HG03571 (cell line): ENCODE results near the gene FTO.
A peak's percentile ranks its signal among the peaks of the same experiment; 100 is the strongest.

Experiments used
- ATAC-seq: cut with Tn5 transposase; IDR thresholded peaks from one replicate; pipeline ENCODE4 v1.9.1; 2021; ENCODE audit not compliant: unreplicated experiment

FTO gene

DNA sequence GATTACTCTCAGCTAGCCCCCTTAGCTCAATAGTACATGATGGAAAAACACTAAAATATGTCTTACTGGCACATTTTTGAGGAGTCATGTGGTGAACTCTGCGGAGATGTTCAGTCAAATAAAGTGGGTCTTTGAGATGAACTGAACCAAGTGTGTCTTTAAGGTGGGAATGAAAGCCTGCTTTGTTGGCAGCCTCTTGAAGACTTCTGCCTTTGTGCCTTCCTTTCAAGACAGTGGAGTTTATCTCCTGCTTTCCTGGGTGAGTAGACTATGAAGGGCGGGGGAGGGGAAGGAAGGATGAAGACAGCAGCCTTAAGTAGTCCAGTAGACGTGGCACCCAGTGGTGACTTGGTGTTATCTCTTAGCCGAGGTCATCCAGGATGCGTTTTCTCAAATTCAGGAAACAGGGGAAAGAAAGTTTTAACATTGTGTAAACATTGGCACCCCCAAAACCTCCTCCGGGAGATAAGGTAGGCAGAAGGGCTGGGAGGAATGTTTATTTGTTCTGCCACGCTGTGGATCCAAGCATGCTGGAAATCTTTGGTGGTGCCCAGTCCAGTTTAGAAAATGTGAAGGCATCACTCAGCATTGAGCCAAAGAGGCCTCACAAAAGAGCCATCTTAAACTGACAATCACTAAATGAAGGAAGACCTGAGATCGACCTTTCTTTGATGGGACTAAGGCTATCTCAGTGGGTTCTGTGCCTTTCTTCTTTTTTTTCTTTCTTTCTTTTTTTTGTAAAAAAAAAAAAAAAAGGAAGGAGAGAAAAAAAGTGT lies 220.6 kb downstream of the FTO start:
- no peak for ATAC-seq

DNA sequence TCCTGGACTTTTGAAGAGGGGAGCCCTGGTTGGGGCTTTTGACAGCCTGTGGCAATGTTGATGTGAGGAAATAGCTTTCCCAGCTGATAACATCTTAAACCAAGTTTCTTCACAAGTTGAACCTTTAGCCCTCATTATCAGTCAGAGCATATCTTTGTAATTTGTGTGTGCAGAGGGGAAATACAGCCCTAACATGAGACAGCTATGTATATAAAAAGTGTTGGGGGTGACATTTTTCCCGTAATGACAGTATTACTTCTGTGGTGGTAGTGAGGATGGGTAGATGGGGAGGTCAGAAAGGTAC lies 221.1 kb downstream of the FTO start:
- no peak for ATAC-seq

DNA sequence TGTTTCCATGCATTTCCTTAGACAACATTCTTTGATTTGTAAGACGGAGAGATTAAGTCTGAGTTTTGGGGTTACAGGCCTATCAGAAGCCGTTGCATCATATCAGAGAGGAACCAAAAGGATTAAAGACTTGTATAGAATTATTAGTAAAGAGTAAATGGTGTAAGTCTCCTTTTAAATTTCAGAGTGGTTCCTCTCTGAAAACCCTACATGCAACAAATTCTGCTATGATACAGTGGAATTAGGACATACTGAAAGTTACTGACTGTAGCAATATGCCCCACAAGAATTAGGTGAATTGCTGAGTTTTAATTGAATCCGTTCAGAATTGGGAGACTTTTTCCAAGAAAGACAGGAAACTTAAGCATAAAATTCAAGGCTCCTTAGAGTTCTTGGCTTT lies 221.6 kb downstream of the FTO start:
- ATAC-seq, result no peak

DNA sequence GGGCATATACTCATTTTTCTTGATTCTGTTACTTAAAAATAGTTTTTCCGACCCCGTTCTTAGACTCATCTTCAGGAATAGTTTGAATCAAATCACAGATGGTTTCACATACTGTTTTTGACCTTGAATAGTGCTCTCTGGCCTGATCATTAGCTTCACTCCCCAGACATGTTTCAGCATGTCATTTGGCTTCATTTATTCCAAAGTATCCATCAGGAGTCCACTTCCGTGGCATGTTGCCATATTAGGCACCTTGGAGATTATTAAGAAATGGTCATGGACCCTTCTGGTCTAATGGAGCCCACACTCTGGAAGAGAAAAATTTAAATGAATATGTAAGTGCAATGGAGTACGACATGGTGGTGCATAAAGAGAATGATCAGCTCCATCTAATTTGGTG lies 222.3 kb downstream of the FTO start:
- ATAC-seq, result no peak

DNA sequence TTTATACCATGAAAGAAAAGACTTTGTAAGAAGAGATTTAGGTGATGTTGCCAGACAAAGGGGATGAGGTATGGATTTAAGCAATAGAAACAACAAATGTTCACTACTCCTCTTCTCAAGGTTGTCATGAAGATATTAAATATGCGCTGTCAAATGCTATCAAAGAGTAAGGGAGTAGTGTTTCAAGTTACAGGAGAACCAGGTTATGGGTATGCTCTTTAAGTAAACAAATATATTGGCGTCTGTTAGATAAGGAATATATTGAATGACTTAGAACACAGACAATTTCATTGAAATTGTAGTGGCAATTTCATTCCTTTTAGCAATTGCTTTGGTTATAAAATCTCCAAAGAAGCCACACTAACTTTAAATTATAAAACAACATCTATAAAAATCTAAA lies 229.0 kb downstream of the FTO start:
- no peak for ATAC-seq

DNA sequence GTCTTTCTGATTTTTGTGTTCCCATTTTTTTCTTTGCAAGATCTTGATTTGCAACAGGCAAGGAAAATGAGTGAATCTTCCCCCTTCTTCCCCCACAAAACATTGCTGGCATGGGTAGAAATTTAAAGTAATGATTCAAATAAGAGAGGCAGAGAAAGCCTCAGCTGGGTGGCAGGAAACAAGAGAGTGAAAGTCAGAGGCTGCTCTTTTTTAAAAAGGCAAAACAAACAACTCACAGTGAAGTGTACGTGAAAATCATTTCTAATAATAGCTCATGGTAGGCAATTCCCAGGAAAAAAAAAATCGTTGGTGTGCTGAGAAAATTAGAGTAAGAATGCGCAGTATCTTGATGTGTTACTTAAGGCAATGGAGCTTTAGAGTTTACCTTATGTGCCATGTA lies 229.5 kb downstream of the FTO start:
- ATAC-seq, result no peak

DNA sequence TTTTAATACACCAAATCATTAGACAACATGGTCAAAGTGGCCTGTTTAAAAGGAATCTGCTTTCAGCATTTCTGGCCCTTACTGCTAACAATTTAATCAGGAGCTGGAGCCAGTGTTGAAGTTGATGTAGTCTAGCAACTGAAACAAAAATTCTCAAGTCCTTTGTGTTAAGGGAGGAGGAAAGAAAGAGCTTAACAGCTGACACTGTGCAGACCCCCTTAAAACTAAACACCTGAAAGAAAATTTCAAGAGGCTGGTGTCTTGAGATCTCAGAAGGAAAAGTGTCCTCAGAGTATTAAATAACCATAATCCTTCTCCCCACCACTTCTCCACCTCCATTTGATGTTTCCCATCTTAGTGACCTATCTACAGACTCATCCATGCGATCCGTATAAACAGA lies 232.1 kb downstream of the FTO start:
- ATAC-seq, result no peak

DNA sequence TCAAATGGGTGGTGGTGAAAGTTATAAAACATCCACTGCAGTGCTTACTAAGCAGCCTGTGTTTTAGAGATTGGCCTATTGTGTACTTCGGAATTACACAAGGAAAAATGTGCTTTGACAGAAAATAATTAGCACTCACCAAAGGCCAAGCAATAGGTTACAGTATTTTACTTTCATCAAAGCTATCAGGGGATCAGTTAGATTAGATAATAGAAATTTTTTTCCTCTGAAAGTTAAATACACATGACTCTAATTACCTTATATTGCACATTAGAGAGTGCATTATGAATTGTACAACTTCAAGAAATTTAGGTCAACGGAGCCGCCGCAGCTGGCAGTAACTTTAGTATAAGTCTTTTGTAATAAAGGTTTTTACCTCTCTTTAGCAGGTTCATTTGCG lies 232.6 kb downstream of the FTO start:
- ATAC-seq, result no peak

DNA sequence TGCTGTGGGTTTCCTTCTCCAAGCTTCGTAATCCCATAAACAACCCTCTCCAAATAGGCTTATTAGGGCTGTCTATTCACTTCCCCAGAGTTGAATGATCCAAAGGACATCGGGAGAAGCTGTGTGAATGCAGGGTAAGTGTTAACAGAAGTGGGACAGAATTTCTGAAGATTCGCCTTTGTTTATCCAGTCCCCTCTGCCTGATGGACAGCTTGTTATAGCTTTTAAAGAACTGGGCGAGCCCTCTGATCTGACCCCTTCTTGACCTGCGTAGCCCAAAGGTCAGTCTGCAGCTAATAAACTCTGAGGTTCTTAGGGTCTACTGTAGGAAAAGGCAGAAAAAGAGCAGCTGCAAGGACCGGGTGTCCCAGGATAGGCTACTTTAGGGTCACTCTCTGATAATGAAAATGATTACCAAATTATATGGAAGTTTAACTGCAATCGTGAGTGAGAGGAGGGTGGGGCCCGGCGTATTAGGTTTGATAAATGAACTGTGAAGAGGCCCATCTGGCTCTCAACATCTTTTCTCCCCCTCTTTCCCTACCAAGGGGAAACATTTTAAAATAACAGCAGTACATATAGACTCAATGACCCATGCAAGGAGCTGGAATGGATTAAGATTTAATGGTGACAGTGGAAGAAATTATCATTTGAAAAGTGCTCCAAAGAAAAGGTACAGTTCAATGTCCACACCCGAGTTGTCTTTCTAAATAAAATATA lies 233.4 kb downstream of the FTO start:
- no peak for ATAC-seq

DNA sequence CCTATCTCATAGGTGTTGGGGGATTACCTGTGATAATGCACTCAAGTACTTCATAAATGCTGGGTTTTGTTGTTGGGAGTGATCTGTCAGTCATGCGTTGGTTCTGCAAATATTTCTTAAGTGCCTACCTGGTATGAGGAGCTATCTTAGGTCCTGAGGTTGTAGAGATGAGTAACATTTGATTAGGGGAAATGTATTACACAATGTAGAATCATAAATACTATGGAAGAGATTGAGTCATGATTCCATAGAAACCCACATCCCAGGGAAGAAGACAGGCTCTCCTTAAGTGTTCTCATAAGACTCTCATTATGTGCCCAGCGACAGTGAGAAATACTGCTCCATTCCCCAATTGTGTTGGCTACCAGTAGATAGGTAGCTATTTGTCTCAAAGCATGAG lies 240.1 kb downstream of the FTO start:
- no peak for ATAC-seq

DNA sequence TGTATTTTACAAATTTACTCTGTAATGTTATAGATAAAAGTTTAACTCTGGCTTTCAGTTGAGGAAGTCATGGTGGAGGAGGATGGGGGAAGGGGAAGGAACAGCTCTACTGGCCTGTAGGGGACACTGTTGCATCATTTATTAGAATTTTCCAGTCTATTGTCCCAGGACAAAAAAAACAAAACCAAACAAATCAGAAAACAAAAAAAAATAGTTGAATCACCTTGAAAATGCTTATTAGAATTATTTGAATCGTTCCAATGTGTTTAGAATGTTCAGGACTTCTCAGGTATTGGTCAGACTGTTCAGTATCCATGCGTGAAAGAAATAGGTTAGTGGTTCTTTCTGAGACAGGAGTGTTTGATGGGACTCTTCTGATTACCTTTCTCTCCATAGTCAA lies 242.0 kb downstream of the FTO start:
- ATAC-seq, result no peak

DNA sequence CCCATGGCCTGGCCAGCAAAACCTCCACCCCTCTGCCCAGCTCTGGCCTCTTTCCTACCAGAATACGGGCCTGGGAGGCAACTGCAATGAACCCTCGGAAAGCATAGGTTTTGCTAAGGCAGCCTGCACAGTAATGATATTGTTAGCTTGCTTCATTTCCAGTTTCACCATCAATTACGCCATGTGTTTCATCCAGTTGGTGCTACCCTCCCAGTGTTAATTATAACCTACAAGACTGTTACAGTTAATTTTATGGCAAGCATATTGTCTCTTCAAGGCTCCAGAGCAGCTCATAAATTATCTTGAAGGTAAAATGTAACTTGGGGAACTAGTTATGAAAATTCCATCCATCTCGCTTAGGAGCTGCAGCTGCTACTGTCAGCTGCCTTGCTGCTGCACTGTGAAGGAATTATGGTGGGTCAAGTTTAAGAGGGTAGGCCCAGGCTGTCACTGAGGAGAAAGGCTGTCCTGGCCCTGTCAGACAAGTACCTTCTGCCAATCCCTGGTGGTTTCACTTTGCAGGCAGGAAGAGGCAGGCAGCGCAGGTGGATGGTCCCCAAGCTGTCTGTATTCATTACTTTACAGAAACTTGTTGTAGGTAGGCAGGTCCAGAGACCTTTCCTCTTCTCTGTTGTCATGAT lies 242.9 kb downstream of the FTO start:
- no peak for ATAC-seq

DNA sequence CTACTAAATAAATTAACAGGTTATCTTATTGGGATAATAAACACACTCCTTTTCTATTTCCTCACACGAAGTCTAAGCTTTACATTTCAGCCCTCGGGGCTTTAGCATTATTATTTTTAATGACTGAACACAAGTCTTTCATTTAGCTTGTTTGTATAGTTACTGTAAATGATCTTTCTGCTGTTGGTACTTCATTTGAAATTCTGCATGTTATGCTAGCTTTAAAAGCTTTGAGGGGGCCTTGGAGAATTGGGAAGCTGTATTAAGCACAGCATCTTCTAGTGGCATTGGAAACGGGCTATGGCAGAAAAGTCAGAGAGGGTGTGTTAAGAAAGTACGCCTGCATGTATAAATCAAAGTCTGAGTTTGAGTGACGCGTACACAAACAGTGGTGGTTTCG lies 243.7 kb downstream of the FTO start:
- ATAC-seq, result no peak

DNA sequence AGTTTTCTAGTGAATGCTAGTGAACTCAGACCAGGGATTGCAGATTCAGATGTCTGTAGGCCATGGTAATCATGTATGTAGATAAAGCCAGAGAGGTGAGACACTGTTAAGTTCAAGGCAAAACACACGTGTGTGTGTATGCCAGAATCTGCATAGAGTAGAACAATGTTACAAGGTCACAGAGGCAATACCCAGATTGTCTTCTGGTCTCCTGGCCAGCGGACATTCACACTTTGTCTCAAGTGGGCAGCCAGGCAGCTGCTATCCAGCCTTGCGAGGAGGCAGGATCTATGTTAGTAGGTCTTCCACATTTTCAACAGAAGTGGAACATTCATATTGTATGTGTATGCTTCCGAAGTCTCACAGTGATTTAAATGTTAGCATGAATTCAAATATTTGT lies 244.4 kb downstream of the FTO start:
- ATAC-seq, result no peak

DNA sequence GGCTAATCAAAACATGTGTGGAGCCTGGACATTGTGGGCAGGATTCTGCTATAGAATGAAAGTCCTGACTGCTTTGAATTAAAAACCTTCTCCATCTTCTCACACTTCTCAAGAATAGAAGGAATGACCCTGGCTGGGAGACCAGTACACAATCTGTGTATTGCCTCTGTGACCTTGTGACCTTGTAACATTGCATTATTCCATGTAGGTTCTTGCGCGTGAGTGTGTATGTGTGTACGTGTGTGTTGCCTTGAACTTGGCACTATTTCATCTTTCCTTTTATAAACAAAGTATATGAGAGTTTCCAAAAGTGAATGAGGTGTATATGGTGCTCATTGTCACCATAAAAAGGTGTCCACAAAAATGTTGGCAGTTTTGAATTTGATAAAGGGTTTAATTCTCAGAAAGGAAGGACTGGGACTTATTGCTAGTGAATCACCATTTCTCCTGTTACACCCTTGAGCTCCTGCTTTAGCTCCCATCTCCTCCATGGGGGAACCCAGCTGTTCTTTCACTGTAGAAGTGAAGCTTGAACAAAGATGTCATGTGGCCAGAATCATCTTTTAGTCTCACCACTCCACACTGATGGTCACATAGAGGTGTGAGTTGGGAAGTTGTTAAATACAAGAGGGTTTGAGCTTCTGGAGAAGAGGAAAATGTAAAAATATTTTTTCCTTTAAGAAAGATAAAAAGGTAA lies 244.9 kb downstream of the FTO start:
- ATAC-seq, result no peak

DNA sequence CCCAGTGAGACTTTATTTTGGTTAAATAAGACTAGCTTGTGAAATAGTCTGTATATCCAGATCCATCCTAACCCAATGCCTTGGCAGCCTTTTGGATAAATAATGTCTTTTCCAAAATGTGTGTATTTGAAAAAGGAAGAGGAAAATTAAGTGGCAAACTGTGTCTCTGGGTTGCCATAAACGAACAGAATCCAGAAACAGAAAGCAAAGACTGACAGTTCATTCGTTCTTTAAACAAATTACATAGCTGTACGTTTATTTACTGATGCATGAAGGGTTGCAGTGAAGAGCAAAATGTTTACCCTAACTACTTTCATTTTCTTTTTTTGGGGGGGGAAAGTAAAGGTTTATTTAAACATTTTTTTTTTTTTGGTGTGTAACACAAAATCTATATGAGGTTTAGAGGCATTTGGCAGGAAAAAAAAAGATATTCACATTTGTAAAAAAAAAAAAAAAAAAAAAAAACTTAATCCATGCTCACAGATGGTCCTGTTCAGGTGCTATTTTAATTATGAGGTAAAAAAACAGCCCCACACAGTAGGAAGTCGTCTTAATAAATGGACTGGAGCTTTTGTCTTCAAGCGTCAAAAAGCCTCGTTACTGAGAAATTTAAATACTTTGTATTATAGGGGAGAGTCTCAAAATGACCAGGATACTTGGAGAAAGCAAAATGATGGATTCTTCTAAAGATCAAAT lies 245.9 kb downstream of the FTO start:
- peak; percentile 65 for ATAC-seq

DNA sequence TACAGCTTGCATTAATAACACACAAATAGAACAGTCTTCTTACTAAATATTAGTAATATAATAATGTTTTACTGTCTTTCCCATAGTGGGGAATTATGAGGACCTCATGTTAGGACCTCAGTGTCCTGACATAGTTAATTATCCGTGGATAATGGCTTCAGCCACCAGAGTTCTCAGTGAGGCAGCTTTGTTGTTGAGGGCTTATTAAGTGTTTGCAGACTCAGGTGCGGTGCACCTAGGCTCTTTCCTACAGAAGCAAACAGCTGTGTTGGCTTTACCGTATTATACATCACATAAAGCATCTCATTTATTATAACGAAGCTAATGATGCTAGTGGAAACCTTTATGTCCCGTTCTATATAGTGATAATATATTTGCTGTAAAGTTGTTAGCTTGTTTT lies 246.7 kb downstream of the FTO start:
- no peak for ATAC-seq

DNA sequence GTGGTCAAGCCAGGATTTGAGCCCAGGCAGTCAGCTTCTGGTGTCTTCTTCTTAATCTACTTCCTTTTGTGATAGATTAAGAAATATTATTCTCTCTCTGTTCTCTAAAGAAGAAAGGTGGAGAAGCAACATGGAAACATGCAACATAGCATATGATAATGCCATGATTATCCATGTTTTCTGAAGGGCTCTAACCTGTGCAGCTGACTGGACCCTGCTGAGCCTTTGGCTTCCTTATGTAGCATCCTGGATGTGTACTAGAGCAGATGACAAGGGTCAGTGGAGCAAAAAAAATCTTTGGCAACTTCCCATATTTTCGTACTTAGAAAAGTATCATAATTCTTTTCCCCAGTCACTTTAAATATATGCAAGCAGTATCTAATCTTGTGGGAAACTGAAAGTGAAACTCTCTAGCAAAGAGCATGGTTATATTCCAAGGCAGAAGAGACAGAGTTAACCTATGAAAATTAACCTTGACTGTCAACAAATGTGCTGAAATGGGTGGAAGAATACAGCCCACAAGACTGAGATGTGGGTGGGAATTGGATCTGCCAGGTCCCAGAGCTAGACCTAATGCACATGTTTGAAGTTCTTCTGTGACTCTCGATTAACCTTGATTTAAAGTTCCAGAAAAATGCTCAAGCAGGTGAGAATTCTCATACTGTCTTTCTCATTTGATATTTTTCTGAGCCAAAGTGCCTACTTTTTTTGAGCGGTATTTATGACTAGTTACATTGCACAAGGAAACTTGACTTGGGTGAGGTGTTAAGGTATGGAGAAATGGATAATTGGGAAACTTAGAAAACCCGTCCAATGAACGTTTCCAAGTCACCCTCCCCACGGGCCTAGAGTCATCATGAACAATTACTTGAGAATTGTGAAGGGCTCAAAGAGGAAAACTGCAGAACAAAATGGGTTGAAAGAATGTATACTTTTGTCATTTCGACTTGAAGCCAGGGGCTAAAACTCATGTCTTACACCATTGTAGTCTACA lies 248.6 kb downstream of the FTO start:
- no peak for ATAC-seq

DNA sequence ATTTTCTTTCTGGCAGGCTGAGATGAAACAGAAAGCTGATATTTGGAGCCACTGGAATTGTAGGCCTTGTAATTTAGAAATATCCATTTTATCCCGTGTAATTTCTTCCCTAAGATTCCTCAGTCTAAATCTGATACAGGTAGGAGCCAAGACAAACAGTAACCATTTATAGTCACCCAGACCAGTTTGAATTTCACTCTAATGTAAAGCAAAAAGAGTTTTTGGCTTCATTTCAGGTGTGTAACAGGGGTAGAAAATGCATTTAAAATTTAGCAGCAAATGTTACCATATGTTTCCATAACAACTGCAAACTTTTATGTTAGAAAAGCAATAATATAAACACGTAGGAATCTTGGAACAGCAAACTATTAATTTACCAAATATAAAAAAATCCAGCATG lies 249.4 kb downstream of the FTO start:
- no peak for ATAC-seq

DNA sequence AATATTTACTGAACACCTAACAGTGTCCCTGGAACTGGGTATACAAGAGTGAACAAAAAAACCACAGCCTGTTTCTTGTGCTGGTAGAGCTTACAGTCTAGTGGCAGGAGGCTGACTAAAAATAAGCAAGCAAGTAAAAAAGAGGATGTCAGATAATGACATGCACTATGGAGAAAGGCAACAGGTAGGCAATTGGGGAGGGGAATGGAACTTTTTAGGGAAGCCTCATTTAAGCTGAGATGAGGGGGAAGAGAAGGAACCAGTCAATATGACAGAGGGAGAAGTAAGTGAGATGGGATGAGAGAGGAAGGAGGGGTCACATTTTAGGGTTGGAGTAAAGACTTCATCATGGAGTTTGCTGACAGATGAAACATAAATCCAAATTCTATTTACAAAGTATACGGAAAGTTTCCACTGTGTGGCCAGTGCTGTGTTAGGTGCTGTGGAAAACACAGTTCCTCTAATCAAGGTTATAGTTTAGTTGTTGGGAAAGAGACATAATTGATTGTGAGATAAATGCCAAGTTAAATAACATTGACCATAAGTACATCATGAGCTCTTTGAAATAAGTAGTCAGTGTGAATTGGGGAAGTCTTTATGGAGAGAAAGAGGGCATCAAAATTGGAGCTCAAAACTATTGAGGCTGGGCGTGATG lies 251.4 kb downstream of the FTO start:
- no peak for ATAC-seq
